Sigmoid colon (tissue), 7 donors: Measurements from ENCODE around the gene RAB43. TPM values are rescaled to one million over a fixed set of nuclear protein-coding genes. Genes with fewer than 3 reads are reported as not detected.
"Not testable (repeated sequence)": the region's sequence is repeated elsewhere in the genome, so short reads cannot be mapped to it uniquely, and the experiment has no call there.

Source experiments
- DNase-seq: peaks from one replicate; pipeline ENCODE4 v3.0.0-alpha.2; 2019
- H3K27ac ChIP-seq, 4 donors: fragments of 200-600 bp; sonication (generic); one replicate each; pipeline ENCODE4 v1.5.1; 2016 to 2019; ENCODE audit warnings: mild to moderate bottlenecking in 1 of 4
- H3K27me3 ChIP-seq, 3 donors: fragments of 200-600 bp; sonication (generic); one replicate each; pipeline ENCODE4 v1.5.1; 2019; ENCODE audit warnings: mild to moderate bottlenecking in 1 of 3
- H3K36me3 ChIP-seq, 4 donors: fragments of 200-600 bp; sonication (generic); one replicate each; pipeline ENCODE4 v1.5.1; 2016 to 2019
- H3K4me1 ChIP-seq, 4 donors: fragments of 200-600 bp; sonication (generic); one replicate each; pipeline ENCODE4 v1.5.1; 2017 to 2019
- H3K4me3 ChIP-seq, 4 donors: fragments of 200-600 bp; sonication (generic); one replicate each; pipeline ENCODE4 v1.5.1; 2017 to 2019; ENCODE audit warnings: mild to moderate bottlenecking in 2 of 4, moderate library complexity in 1 of 4
- H3K9me3 ChIP-seq, 4 donors: fragments of 200-600 bp in 3 of 4; sonication (generic) in 3 of 4; one replicate each; pipeline versions ENCODE4 v1.5.1 to v1.6.1; 2013 to 2019
- EP300 ChIP-seq, 4 donors: sonication (generic); formaldehyde crosslinking; IDR thresholded peaks; one replicate each; pipeline ENCODE4 v1.6.1; 2017; ENCODE audit warnings: antibody characterized with exemption in 4 of 4
- POLR2A ChIP-seq, 2 donors: fragments of 450-650 bp; IDR thresholded peaks; one replicate each; pipeline ENCODE4 v1.6.1; 2016; ENCODE audit warnings: antibody characterized with exemption in 2 of 2, mild to moderate bottlenecking in 2 of 2, moderate library complexity in 2 of 2
- POLR2AphosphoS5 ChIP-seq, 4 donors: sonication (generic); formaldehyde crosslinking; IDR thresholded peaks; one replicate each; pipeline ENCODE4 v1.6.1; 2017; ENCODE audit warnings: antibody characterized with exemption in 4 of 4
- WGBS, 2 donors: extraction: QIAGEN DNeasy Blood & Tissue Kit; methylation state at CpG; one replicate each; pipeline ENCODE4 v1.1.7; 2013; 5-methylcytosine and 5-hydroxymethylcytosine counted together
- intact Hi-C: fragments of 100-400 bp; cut with DNase I; formaldehyde crosslinking; loops from one replicate; pipeline ENCODE4 v1.15.1; 2023
- polyA plus RNA-seq, 3 donors: library from polyadenylated mRNA; stranded (reverse); fragments of 200-250 nt; gene quantifications; one replicate each; pipeline ENCODE4 v1.2.3, GENCODE V29; 2013
- total RNA-seq, 4 donors: library from RNA; depleted of rRNA; stranded (reverse); fragments of >200 nt; gene quantifications; one replicate each; pipeline ENCODE4 v1.1.0, GENCODE V29; 2016
- TF ChIP-seq, protein P1 (sequence below), 4 experiments: fragments of 450-650 bp in 3 of 4; fragments of 200-600 bp in 1 of 4; IDR thresholded peaks; one replicate each; pipeline ENCODE4 v1.5.1; 2016 to 2019; ENCODE audit warnings: antibody characterized with exemption in 4 of 4, mild to moderate bottlenecking in 3 of 4, moderate library complexity in 2 of 4
- donor health status: healthy with polysubstance abuse.
- donor health status: Bipolar disorder and iron deficiency.
- donor health status: healthy.

Gene RAB43
- total and polyA plus RNA-seq, 7 donors, result 2.8 to 31.3 (median 5.8) TPM

- Histone ChIP-seq H3K4me1 (peaks cover 0 to 29% (median 23%) of the 10 kb centered on the region in 4 donors), H3K9me3 (no peaks in the 10 kb centered on the region), H3K36me3 (peaks cover 11 to 44% (median 27%) of the 10 kb centered on the region in 4 donors), H3K27me3 (no peaks in the 10 kb centered on the region), H3K27ac (peak overlapping the region in 3 of 4 donors; percentile 2 to 93 (median 92)), H3K4me3 (no peak overlapping the region)
- TF ChIP-seq EP300 (IDR thresholded peaks at IDR 0.05) (no peak), POLR2A (IDR thresholded peaks at IDR 0.05) (peak in 1 of 2 donors; percentile 9), POLR2AphosphoS5 (IDR thresholded peaks at IDR 0.05) (peak in 2 of 4 donors; percentile 42 to 44)
- TF ChIP-seq, protein P1, sequence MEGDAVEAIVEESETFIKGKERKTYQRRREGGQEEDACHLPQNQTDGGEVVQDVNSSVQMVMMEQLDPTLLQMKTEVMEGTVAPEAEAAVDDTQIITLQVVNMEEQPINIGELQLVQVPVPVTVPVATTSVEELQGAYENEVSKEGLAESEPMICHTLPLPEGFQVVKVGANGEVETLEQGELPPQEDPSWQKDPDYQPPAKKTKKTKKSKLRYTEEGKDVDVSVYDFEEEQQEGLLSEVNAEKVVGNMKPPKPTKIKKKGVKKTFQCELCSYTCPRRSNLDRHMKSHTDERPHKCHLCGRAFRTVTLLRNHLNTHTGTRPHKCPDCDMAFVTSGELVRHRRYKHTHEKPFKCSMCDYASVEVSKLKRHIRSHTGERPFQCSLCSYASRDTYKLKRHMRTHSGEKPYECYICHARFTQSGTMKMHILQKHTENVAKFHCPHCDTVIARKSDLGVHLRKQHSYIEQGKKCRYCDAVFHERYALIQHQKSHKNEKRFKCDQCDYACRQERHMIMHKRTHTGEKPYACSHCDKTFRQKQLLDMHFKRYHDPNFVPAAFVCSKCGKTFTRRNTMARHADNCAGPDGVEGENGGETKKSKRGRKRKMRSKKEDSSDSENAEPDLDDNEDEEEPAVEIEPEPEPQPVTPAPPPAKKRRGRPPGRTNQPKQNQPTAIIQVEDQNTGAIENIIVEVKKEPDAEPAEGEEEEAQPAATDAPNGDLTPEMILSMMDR (IDR thresholded peaks at IDR 0.05), result no peak
- intact Hi-C loops, result no loop called here
- 53 to 74% methylated on average over 5 of the region's 5 CpGs for WGBS, 2 donors
- DNase-seq, result no peak
Measured at GRCh38 chr3:129162729-129163579, 41.4 kb upstream of the RAB43 start.

DNA sequence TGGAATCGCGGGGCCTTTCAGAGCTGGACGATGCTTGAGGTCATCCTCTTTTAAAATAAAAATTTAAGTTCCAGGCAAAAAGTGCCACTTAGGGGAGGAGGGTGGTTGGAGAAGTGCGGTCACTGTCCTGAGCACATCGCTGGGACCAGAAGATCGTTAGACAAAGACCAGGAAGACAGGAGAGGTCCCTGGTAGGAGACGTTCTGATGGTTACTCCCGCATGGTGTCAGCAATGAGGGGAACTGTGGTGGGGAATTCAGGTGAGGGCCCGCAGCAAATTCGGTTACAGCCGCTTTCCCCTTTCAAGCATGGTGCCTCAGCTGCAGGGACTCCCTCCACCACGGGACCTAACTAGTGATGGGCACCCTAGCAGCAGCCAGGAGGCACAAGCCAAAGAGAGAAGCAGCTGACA, 40.3 kb upstream of the RAB43 start:
- DNase-seq, result no peak
- intact Hi-C loops, result loop anchor here (1.0 kb wide), 2 partner anchors 21 to 83 kb away; partner anchors contain the start of gene CNBP
- TF ChIP-seq EP300 (IDR thresholded peaks at IDR 0.05) (no peak), POLR2AphosphoS5 (IDR thresholded peaks at IDR 0.05) (peak in 1 of 4 donors; percentile 8)
- 1 to 2% methylated on average over 12 of the region's 12 CpGs for WGBS, 2 donors
- Histone ChIP-seq H3K36me3 (peaks cover under 1 to 44% (median 18%) of the 10 kb centered on the region in 4 donors), H3K27me3 (no peaks in the 10 kb centered on the region), H3K4me1 (peaks cover 0 to 29% (median 23%) of the 10 kb centered on the region in 4 donors), H3K27ac (peak overlapping the region; percentile 92 to 94 (median 94)), H3K4me3 (peak overlapping the region; percentile 78 to 86 (median 82)), H3K9me3 (no peaks in the 10 kb centered on the region)

DNA sequence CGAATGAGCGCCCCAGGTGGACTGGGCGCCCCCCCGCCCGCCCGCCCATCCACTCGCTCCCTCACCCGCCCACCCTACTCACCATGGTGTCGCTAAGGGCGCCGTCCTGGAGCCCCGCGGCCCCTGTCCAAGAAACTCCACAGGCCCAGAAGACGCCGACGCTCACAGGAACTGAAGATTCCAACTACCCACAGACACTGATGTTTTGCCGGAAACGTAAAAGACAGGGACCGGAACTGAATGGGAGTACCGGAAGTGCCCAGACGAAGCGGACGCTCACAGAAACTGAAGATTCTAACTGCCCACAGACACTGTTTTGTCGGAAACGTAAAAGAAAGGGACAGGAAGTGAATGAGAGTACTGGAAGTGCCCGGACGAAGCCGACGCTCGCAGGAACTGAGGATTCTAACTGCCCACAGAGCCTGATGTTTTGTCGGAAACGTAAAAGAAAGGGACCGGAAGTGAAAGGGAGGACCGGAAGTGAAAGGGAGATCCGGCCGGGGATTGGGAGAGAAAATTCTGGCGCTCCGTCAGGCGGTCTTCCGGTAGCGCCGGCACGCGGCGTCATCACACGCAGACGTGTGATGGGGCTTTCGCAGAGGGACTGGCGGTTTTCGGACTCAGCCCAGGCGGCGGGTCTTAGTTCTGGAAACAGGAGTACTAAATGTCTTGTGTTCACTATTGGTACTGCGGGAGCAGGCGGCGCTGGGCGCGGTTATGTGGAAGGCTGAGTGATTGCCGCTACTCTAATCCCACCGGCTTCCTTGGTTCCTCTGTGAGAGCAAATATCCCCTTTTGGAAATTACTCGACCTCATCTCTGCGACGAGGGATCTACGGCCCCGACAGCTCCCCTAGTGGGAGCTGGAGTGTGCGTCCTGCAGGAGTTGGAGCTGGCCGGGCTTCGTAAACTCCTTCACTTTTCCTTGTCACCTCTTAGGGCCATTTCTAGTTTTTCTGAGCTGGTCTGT, 39.6 kb upstream of the RAB43 start, which contains the start of gene ISY1:
ISY1 (minus strand) TSS at position 173 of the 969 bp plus-strand sequence; CDS start at position 85, 88 bp downstream.
- peaks cover 0 to 44% (median 15%) of the 10 kb centered on the region in 4 donors for H3K36me3 ChIP-seq
- 0% methylated on average over 67 of the region's 67 CpGs for WGBS, 2 donors
- H3K4me3 ChIP-seq, result peak within 1 kb of the TSS; percentile 78 to 86 (median 82)
- no peaks in the 10 kb centered on the region for H3K9me3 ChIP-seq
- peak; percentile 94 for DNase-seq
- intact Hi-C loops, result loop anchor here (1.0 kb wide), 2 partner anchors 22 to 84 kb away; partner anchors contain the start of gene CNBP
- peaks cover 0 to 29% (median 23%) of the 10 kb centered on the region in 4 donors for H3K4me1 ChIP-seq
- H3K27me3 ChIP-seq, result no peaks in the 10 kb centered on the region
- TF ChIP-seq POLR2A (IDR thresholded peaks at IDR 0.05) (peak; percentile 80 to 83), POLR2AphosphoS5 (IDR thresholded peaks at IDR 0.05) (peak; percentile 89 to 95 (median 92)), EP300 (IDR thresholded peaks at IDR 0.05) (peak in 1 of 4 donors; percentile 16)
- TF ChIP-seq, protein P1 (IDR thresholded peaks at IDR 0.05), result peak; percentile 44 to 78 (median 53)
- H3K27ac ChIP-seq, result peak within 1 kb of the TSS; percentile 92 to 94 (median 94)

GRCh38 chr3:129144786-129145185, 23.2 kb upstream of the RAB43 start:
- H3K4me3 ChIP-seq, result no peak overlapping the region
- H3K4me1 ChIP-seq, result no peaks in the 10 kb centered on the region
- intact Hi-C loops, result no loop called here

DNA sequence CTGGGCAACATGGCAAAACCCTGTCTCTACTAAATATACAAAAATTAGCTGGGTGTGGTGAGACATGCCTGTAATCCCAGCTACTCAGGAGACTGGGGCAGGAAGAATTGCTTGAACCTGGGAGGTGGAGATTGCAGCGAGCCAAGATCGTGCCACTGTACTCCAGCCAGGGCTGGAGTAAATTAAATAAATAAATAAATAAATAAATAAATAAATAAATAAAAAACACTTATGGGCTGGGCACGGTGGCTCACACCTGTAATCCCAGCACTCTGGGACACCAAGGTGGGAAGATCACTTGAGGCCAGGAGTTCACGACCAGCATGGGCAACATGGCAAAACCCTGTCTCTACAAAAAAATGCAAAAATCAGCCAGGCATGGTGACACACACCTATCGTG, 19.4 kb upstream of the RAB43 start:
- WGBS, 2 donors, result 94 to 96% methylated on average over 5 of the region's 5 CpGs
- H3K4me1 ChIP-seq, H3K27ac ChIP-seq, H3K27me3 ChIP-seq, H3K4me3 ChIP-seq, H3K9me3 ChIP-seq, intact Hi-C loops, DNase-seq: not testable (repeated sequence)
- H3K36me3 ChIP-seq, result peaks cover 11 to 90% (median 36%) of the 10 kb centered on the region in 4 donors

More at GRCh38 chr3:129144786-129145185, 23.2 kb upstream of the RAB43 start:
- DNase-seq, result no peak
- H3K27ac ChIP-seq, result no peak overlapping the region
- no peaks in the 10 kb centered on the region for H3K9me3 ChIP-seq
- H3K27me3 ChIP-seq, result no peaks in the 10 kb centered on the region
- H3K36me3 ChIP-seq, result peaks cover 8 to 77% (median 28%) of the 10 kb centered on the region in 4 donors
- TF ChIP-seq POLR2A (IDR thresholded peaks at IDR 0.05) (no peak), EP300 (IDR thresholded peaks at IDR 0.05) (no peak), POLR2AphosphoS5 (IDR thresholded peaks at IDR 0.05) (no peak)
- TF ChIP-seq, protein P1 (IDR thresholded peaks at IDR 0.05), result no peak
